Loucy (cell line): ENCODE data around the gene CENPC.
"Not testable (repeated sequence)": the region's sequence is repeated elsewhere in the genome, so short reads cannot be mapped to it uniquely, and the experiment has no call there.

Experiments used
- EZH2phosphoT487 ChIP-seq: fragments of 200-600 bp; IDR thresholded peaks from 2 replicates; pipeline ENCODE4 v1.6.1; 2018; ENCODE audit warnings: antibody characterized with exemption, mild to moderate bottlenecking, moderate library complexity, borderline replicate concordance
- TF ChIP-seq, protein P1 (sequence below): fragments of 200-600 bp; sonication (generic); conservative IDR thresholded peaks from 2 replicates; pipeline ENCODE4 v1.5.1; 2014; ENCODE audit warnings: mild to moderate bottlenecking, antibody characterized with exemption, low read length

DNA sequence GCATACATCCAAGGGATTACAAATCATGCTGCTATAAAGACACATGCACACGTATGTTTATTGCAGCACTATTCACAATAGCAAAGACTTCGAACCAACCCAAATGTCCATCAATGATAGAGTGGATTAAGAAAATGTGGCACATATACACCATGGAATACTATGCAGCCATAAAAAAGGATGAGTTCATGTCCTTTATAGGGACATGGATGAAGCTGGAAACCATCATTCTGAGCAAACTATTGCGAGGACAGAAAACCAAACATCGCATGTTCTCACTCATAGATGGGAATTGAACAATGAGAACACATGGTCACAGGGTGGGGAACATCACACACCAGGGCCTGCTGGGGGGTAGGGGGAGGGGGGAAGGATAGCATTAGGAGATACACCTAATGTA, 12.9 kb downstream of the CENPC start:
- TF ChIP-seq, protein P1, sequence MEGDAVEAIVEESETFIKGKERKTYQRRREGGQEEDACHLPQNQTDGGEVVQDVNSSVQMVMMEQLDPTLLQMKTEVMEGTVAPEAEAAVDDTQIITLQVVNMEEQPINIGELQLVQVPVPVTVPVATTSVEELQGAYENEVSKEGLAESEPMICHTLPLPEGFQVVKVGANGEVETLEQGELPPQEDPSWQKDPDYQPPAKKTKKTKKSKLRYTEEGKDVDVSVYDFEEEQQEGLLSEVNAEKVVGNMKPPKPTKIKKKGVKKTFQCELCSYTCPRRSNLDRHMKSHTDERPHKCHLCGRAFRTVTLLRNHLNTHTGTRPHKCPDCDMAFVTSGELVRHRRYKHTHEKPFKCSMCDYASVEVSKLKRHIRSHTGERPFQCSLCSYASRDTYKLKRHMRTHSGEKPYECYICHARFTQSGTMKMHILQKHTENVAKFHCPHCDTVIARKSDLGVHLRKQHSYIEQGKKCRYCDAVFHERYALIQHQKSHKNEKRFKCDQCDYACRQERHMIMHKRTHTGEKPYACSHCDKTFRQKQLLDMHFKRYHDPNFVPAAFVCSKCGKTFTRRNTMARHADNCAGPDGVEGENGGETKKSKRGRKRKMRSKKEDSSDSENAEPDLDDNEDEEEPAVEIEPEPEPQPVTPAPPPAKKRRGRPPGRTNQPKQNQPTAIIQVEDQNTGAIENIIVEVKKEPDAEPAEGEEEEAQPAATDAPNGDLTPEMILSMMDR, result not testable (repeated sequence)
- TF ChIP-seq EZH2phosphoT487, result not testable (repeated sequence)
